Ascending aorta (tissue), 2 donors: Measurements from ENCODE around the gene SOX12. TPM values are rescaled to one million over a fixed set of nuclear protein-coding genes. Genes with fewer than 3 reads are reported as not detected.
A peak's percentile ranks its signal among the peaks of the same experiment; 100 is the strongest.

Experiments used
- DNase-seq, 2 donors: peaks; one replicate each; pipeline ENCODE4 v3.0.0-alpha.2; 2019; ENCODE audit warnings: low spot score in 2 of 2
- H3K27ac ChIP-seq, 2 donors: fragments of 200-600 bp; sonication (generic); one replicate each; pipeline ENCODE4 v1.5.1; 2016 to 2017; ENCODE audit warnings: mild to moderate bottlenecking in 1 of 2
- H3K27me3 ChIP-seq: fragments of 200-600 bp; sonication (generic); one replicate; pipeline ENCODE4 v1.5.1; 2017
- H3K36me3 ChIP-seq, 2 donors: fragments of 200-600 bp; sonication (generic); one replicate each; pipeline ENCODE4 v1.5.1; 2016
- H3K4me1 ChIP-seq, 2 donors: fragments of 200-600 bp; sonication (generic); one replicate each; pipeline ENCODE4 v1.5.1; 2016 to 2017; ENCODE audit warnings: mild to moderate bottlenecking in 1 of 2
- H3K4me3 ChIP-seq, 2 donors: fragments of 200-600 bp; sonication (generic); one replicate each; pipeline ENCODE4 v1.5.1; 2016 to 2017; ENCODE audit warnings: mild to moderate bottlenecking in 1 of 2
- H3K9me3 ChIP-seq, 2 donors: fragments of 200-600 bp; sonication (generic); one replicate each; pipeline ENCODE4 v1.5.1; 2016
- intact Hi-C: fragments of 100-400 bp; cut with DNase I; formaldehyde crosslinking; loops from one replicate; pipeline ENCODE4 v1.15.1; 2023
- total RNA-seq: library from RNA; depleted of rRNA; stranded (reverse); fragments of >200 nt; gene quantifications from one replicate; pipeline ENCODE4 v1.1.0, GENCODE V29; 2016
- TF ChIP-seq, protein P1 (sequence below), 3 experiments: fragments of 200-600 bp in 2 of 3; fragments of 450-650 bp in 1 of 3; sonication (generic) in 2 of 3; IDR thresholded peaks; one replicate each; pipeline ENCODE4 v1.5.1; 2016 to 2019; ENCODE audit warnings: antibody characterized with exemption in 3 of 3, mild to moderate bottlenecking in 1 of 3, moderate library complexity in 1 of 3

The SOX12 gene
- total RNA-seq: 6.2 TPM

DNA sequence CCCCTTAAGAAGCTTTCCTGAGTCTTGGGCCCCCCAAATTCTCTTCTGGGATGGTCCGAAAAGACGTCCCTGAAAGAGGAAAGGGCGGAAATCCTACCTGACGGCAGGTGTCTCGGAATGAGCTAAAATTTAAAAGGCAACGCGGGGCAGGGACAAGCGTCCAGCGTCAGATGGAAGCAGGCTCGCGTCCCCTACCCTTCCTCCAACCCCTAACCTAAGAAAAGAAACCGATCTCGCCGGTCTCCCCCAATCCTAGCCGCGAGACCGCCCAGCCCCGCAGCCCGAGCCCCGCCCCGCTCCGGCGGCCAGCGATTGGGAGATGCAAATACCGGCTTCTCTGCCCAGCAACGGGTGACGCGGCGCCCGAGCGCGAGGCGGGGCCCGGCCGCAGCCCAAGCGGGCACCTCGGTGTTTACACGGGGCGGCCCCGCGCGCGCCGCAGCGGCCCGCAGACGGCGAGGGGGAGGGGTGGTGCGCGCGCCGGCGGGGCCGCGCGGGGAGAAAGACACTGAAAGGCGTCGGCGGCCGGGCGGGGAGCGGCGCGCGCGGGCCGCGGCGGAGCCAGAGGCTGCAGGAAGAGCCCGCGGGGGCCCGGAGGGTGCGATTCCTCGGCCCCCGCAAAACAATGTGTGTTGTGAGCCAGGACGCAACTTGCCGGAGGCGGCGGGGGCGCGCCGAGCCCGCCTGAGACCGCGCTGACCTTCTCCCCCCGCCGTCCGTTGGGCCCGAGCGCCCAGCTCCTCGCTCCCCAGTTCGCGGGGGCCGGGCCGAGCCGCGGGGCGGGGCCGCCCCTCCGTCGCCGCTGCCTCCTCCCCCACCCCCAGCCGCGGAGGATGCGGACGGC lies at the start of gene SOX12:
Gene SOX12, plus strand, starts transcription at position 508 of the 844 bp plus-strand sequence. CDS start 373 bp downstream, outside the sequence.
- peak; percentile 92 to 99 for DNase-seq
- Histone ChIP-seq H3K27me3 (no peaks in the 10 kb centered on the region), H3K4me1 (peaks cover 0 to 5% of the 10 kb centered on the region in 2 donors), H3K27ac (peak within 1 kb of the TSS; percentile 92 to 98), H3K9me3 (no peaks in the 10 kb centered on the region), H3K4me3 (peak within 1 kb of the TSS; percentile 64 to 93), H3K36me3 (no peaks in the 10 kb centered on the region)
- TF ChIP-seq, protein P1, sequence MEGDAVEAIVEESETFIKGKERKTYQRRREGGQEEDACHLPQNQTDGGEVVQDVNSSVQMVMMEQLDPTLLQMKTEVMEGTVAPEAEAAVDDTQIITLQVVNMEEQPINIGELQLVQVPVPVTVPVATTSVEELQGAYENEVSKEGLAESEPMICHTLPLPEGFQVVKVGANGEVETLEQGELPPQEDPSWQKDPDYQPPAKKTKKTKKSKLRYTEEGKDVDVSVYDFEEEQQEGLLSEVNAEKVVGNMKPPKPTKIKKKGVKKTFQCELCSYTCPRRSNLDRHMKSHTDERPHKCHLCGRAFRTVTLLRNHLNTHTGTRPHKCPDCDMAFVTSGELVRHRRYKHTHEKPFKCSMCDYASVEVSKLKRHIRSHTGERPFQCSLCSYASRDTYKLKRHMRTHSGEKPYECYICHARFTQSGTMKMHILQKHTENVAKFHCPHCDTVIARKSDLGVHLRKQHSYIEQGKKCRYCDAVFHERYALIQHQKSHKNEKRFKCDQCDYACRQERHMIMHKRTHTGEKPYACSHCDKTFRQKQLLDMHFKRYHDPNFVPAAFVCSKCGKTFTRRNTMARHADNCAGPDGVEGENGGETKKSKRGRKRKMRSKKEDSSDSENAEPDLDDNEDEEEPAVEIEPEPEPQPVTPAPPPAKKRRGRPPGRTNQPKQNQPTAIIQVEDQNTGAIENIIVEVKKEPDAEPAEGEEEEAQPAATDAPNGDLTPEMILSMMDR (IDR thresholded peaks at IDR 0.05): no peak
- intact Hi-C loops: loop anchor here (10.0 kb wide), 2 partner anchors 1070 to 1570 kb away; partner anchors contain the start of genes FKBP1A and SIRPA

DNA sequence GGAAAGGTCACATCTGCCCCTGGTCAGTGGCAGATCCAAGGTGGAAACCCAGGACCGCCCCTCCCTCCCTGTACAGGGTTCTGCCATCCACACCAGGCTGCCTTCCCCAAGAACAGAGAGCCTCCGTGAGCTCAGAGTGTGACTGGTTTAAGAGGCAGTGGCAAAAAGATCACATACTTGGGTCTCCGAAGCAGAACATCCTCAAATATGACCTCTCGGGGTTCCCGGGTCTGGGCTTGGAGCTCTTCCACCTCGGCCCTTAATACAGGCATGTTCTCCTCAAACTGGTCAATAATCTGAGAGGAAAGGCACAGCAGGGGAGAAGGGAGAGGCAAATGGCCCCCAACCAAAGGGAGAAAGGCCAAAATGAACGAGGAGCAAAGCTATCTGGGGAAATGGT lies 49.6 kb upstream of the SOX12 start:
- H3K4me1 ChIP-seq: no peaks in the 10 kb centered on the region
- no peak for DNase-seq
- H3K27ac ChIP-seq: no peak overlapping the region
- H3K9me3 ChIP-seq: no peaks in the 10 kb centered on the region
- intact Hi-C loops: no loop called here
- no peak overlapping the region for H3K4me3 ChIP-seq
- H3K36me3 ChIP-seq: peaks cover 17 to 26% of the 10 kb centered on the region in 2 donors
- H3K27me3 ChIP-seq: no peaks in the 10 kb centered on the region
- TF ChIP-seq, protein P1 (IDR thresholded peaks at IDR 0.05): no peak

DNA sequence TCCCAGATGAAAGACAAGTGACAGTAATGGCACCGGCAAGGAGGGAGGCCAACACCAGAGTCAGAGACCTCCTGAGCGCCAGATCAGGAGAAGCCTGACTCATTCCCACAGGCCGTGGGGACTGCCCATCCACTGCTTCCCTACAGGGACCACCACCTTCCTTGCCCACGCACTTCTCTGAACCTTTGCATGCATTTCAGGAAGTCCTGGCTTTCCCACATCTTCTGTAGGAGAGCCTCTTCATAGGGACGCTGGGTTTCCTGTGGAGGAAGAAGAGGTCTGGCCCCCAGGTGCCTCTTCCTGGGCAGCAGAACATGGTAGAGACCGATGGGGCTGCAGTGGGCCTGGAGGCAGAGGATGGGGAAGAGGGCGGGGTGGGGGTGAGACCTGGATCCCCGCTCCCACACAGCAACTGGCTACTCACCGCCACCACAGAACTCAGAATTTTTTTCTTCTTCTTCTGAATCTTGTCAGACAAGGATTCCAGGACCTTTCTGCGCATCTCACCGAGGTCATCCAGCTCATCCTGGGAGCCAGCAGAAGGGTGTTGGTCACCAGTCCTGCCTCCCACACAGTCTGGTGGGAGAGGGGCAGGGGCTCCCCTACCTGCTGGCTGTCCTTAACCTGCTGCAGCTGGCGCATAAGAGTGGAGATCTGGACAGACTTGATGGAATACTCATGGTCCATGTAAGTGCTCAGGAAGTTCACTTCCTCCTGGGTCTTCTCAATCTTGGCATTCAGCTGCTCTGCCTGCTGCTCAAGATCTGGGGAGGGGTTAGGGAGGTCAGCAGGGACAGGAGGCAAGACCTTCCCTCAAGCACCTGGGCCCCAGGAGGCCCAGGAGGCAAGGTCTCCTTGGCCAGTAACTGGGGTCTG lies 48.5 kb upstream of the SOX12 start:
- no peak overlapping the region for H3K27ac ChIP-seq
- intact Hi-C loops: no loop called here
- H3K36me3 ChIP-seq: peaks cover 17 to 26% of the 10 kb centered on the region in 2 donors
- H3K9me3 ChIP-seq: no peaks in the 10 kb centered on the region
- DNase-seq: peak in 1 of 2 donors; percentile 43
- TF ChIP-seq, protein P1 (IDR thresholded peaks at IDR 0.05): no peak
- no peaks in the 10 kb centered on the region for H3K4me1 ChIP-seq
- H3K4me3 ChIP-seq: no peak overlapping the region
- H3K27me3 ChIP-seq: no peaks in the 10 kb centered on the region

DNA sequence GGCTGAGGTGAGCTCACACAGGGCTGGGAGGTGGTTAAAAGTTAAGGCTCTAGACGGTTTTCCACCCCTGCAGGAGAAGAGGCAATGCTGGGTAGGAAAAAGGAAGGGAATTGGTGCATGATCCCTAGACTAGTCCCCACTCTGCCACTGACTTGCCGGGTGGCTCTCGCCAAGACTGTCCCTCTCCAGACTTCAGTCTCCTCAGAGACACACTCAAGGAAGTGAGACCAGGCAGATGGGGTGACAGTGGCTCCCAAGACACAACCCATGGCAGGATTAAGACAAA lies 47.9 kb upstream of the SOX12 start:
- intact Hi-C loops: no loop called here
- DNase-seq: peak in 1 of 2 donors; percentile 47
- H3K4me1 ChIP-seq: no peaks in the 10 kb centered on the region

DNA sequence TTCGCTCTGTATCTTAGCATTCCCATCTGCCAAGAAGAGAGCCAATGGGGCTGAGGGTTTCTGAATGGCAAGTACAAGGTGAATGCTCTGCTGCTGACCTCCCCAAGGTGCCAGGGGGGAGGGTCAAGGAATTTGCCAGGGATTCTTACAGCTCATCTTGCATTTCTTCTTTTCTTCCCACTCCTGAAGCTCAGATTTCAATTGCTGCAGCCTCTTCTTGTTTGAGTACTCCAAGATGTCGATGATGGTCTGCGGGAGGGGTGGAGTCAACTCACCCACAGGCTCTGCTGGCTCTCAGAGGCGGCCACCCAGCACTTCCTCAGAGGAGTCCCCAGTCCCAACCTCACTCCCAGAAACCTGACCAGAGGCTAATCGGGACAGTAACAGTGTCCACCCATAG lies 47.2 kb upstream of the SOX12 start:
- no peak overlapping the region for H3K4me3 ChIP-seq
- H3K4me1 ChIP-seq: no peaks in the 10 kb centered on the region
- no peaks in the 10 kb centered on the region for H3K9me3 ChIP-seq
- intact Hi-C loops: no loop called here
- TF ChIP-seq, protein P1 (IDR thresholded peaks at IDR 0.05): no peak
- H3K27me3 ChIP-seq: no peaks in the 10 kb centered on the region
- H3K27ac ChIP-seq: no peak overlapping the region
- peaks cover 17 to 26% of the 10 kb centered on the region in 2 donors for H3K36me3 ChIP-seq
- DNase-seq: peak in 1 of 2 donors; percentile 21

More for the DNA sequence above, 47.9 kb upstream of the SOX12 start:
- Histone ChIP-seq H3K9me3 (no peaks in the 10 kb centered on the region), H3K27me3 (no peaks in the 10 kb centered on the region), H3K27ac (no peak overlapping the region), H3K4me3 (no peak overlapping the region), H3K36me3 (peaks cover 17 to 26% of the 10 kb centered on the region in 2 donors)
- TF ChIP-seq, protein P1 (IDR thresholded peaks at IDR 0.05): no peak
